ENCODE results near the gene NUDCD3. TPM values are rescaled to one million over a fixed set of nuclear protein-coding genes. Genes with fewer than 3 reads are reported as not detected.

Gene NUDCD3
- total and polyA plus RNA-seq, 2 of the 8 experiments (the other 6 are each of a cell fraction or from before 2014, with no cell fraction given): 35.2 to 93.7 TPM

DNA sequence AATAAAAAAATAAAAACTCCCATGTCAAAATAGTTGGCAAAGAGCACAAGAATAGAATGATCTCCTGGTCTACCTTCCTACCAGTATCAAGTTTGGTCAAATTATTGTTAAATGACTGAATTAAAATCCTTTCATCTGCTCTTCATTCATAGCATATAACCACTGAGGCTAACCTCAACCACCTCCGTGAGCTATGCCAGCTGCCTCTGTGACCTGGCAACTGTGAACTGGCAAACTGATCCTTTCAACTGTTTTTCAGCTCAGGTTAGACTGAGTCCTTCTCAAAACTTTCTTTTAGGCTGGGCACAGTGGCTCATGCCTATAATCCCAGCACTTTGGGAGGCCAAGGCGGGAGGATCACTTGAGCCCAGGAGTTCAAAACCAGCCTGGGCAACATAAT lies 36.1 kb downstream of the NUDCD3 start (continued):
- TF ChIP-seq, protein P1, sequence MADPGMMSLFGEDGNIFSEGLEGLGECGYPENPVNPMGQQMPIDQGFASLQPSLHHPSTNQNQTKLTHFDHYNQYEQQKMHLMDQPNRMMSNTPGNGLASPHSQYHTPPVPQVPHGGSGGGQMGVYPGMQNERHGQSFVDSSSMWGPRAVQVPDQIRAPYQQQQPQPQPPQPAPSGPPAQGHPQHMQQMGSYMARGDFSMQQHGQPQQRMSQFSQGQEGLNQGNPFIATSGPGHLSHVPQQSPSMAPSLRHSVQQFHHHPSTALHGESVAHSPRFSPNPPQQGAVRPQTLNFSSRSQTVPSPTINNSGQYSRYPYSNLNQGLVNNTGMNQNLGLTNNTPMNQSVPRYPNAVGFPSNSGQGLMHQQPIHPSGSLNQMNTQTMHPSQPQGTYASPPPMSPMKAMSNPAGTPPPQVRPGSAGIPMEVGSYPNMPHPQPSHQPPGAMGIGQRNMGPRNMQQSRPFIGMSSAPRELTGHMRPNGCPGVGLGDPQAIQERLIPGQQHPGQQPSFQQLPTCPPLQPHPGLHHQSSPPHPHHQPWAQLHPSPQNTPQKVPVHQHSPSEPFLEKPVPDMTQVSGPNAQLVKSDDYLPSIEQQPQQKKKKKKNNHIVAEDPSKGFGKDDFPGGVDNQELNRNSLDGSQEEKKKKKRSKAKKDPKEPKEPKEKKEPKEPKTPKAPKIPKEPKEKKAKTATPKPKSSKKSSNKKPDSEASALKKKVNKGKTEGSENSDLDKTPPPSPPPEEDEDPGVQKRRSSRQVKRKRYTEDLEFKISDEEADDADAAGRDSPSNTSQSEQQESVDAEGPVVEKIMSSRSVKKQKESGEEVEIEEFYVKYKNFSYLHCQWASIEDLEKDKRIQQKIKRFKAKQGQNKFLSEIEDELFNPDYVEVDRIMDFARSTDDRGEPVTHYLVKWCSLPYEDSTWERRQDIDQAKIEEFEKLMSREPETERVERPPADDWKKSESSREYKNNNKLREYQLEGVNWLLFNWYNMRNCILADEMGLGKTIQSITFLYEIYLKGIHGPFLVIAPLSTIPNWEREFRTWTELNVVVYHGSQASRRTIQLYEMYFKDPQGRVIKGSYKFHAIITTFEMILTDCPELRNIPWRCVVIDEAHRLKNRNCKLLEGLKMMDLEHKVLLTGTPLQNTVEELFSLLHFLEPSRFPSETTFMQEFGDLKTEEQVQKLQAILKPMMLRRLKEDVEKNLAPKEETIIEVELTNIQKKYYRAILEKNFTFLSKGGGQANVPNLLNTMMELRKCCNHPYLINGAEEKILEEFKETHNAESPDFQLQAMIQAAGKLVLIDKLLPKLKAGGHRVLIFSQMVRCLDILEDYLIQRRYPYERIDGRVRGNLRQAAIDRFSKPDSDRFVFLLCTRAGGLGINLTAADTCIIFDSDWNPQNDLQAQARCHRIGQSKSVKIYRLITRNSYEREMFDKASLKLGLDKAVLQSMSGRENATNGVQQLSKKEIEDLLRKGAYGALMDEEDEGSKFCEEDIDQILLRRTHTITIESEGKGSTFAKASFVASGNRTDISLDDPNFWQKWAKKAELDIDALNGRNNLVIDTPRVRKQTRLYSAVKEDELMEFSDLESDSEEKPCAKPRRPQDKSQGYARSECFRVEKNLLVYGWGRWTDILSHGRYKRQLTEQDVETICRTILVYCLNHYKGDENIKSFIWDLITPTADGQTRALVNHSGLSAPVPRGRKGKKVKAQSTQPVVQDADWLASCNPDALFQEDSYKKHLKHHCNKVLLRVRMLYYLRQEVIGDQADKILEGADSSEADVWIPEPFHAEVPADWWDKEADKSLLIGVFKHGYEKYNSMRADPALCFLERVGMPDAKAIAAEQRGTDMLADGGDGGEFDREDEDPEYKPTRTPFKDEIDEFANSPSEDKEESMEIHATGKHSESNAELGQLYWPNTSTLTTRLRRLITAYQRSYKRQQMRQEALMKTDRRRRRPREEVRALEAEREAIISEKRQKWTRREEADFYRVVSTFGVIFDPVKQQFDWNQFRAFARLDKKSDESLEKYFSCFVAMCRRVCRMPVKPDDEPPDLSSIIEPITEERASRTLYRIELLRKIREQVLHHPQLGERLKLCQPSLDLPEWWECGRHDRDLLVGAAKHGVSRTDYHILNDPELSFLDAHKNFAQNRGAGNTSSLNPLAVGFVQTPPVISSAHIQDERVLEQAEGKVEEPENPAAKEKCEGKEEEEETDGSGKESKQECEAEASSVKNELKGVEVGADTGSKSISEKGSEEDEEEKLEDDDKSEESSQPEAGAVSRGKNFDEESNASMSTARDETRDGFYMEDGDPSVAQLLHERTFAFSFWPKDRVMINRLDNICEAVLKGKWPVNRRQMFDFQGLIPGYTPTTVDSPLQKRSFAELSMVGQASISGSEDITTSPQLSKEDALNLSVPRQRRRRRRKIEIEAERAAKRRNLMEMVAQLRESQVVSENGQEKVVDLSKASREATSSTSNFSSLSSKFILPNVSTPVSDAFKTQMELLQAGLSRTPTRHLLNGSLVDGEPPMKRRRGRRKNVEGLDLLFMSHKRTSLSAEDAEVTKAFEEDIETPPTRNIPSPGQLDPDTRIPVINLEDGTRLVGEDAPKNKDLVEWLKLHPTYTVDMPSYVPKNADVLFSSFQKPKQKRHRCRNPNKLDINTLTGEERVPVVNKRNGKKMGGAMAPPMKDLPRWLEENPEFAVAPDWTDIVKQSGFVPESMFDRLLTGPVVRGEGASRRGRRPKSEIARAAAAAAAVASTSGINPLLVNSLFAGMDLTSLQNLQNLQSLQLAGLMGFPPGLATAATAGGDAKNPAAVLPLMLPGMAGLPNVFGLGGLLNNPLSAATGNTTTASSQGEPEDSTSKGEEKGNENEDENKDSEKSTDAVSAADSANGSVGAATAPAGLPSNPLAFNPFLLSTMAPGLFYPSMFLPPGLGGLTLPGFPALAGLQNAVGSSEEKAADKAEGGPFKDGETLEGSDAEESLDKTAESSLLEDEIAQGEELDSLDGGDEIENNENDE (IDR thresholded peaks at IDR 0.05; ENCODE audit: insufficient replicate concordance, low read length): no peak
- no peak for TF ChIP-seq RNF2 (IDR thresholded peaks at IDR 0.05; ENCODE audit: borderline replicate concordance, low read depth, low read length, missing control alignments, poor library complexity, severe bottlenecking)
- no peak for TF ChIP-seq BCL11A (IDR thresholded peaks at IDR 0.05; ENCODE audit: low read depth in 2 of 2, low read length in 2 of 2)
- TF ChIP-seq POLR2AphosphoS5 (IDR thresholded peaks at IDR 0.05; ENCODE audit: low read depth, low read length): no peak
- no peak for TF ChIP-seq SIX5 (IDR thresholded peaks at IDR 0.05; ENCODE audit: low read depth, low read length)
- TF ChIP-seq RBBP5 (IDR thresholded peaks at IDR 0.05; ENCODE audit: borderline replicate concordance, low read depth, low read length): no peak
- TF ChIP-seq PHF8 (conservative IDR thresholded peaks at IDR 0.05; ENCODE audit: low read depth, low read length): no peak
- TF ChIP-seq ATF3 (IDR thresholded peaks at IDR 0.05; ENCODE audit: insufficient read depth, low read depth, low read length): no peak
- no peak for TF ChIP-seq POLR2A (IDR thresholded peaks at IDR 0.05; ENCODE audit: control extremely low read depth in 1 of 2, low read depth in 2 of 2, low read length in 2 of 2)
- no peak for TF ChIP-seq TEAD4 (IDR thresholded peaks at IDR 0.05; ENCODE audit: low read depth, low read length)
- no peak for TF ChIP-seq POU5F1 (IDR thresholded peaks at IDR 0.05; ENCODE audit: low read depth, low read length)

All from H1 (cell line).